ENCODE data around the gene STX1B.

DNA sequence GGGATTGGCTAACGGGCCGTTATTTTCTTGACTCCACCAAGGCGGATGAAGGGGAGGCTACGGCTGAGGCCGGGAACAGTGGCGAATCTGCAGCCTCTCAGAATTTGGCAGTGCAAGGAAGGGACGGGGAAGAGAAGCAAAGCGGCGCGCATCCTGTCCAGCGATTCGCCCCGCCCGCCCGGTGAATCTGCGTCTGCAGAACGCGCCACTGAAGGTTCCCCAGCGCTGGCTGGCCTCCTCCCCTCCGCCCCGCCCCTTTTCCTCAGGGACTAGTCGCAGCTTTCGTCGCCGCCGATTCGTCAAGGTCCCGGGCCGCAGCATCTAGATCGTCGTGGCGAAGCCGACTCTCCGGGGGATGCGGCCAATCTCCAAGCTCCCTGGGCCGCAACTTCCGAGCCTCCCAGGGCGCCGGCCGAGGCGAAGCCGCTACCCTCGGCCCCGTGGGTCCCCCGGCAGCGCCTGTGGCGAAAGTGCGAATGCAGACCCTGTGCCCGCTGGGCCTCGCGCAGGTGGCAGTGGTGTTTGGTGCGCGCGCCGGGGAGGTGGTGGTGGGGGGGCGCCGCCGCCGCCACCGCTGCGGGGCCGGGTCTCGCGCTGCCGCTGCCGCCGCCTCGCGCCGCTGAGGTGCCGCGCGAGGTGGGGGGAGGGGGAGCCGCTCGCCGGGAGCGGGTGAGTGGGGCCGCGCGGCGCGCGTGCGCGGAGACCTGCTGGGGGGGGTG is 52.8 kb downstream of the STX1B start, which contains the start of gene SETD1A:
- TF ChIP-seq POLR2A (IDR thresholded peaks at IDR 0.05; ENCODE audit: low read length) (peak; percentile 59), GATA1 (IDR thresholded peaks at IDR 0.05; ENCODE audit: low read depth, low read length) (no peak)
